Activated naive CD8-positive, alpha-beta T cell (primary cell): ENCODE data around the gene ZBTB46.
"Not testable (repeated sequence)": the region's sequence is repeated elsewhere in the genome, so short reads cannot be mapped to it uniquely, and the experiment has no call there.

Experiments
- H3K27ac Mint-ChIP-seq: one replicate; pipeline ENCODE4 v1.8.0; 2021; ENCODE audit warnings: mixed read lengths
- H3K27me3 Mint-ChIP-seq: one replicate; pipeline ENCODE4 v1.8.0; 2021; ENCODE audit warnings: mixed read lengths
- H3K36me3 Mint-ChIP-seq: one replicate; pipeline ENCODE4 v1.8.0; 2021; ENCODE audit warnings: mixed read lengths
- H3K4me1 Mint-ChIP-seq: one replicate; pipeline ENCODE4 v1.8.0; 2021; ENCODE audit warnings: low read depth, mixed read lengths
- H3K4me3 Mint-ChIP-seq: one replicate; pipeline ENCODE4 v1.8.0; 2021; ENCODE audit warnings: mild to moderate bottlenecking, mixed read lengths
- H3K9me3 Mint-ChIP-seq: one replicate; pipeline ENCODE4 v1.8.0; 2021; ENCODE audit warnings: low read depth, mixed read lengths

Gene ZBTB46, protein sequence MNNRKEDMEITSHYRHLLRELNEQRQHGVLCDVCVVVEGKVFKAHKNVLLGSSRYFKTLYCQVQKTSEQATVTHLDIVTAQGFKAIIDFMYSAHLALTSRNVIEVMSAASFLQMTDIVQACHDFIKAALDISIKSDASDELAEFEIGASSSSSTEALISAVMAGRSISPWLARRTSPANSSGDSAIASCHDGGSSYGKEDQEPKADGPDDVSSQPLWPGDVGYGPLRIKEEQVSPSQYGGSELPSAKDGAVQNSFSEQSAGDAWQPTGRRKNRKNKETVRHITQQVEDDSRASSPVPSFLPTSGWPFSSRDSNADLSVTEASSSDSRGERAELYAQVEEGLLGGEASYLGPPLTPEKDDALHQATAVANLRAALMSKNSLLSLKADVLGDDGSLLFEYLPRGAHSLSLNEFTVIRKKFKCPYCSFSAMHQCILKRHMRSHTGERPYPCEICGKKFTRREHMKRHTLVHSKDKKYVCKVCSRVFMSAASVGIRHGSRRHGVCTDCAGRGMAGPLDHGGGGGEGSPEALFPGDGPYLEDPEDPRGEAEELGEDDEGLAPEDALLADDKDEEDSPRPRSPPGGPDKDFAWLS

DNA sequence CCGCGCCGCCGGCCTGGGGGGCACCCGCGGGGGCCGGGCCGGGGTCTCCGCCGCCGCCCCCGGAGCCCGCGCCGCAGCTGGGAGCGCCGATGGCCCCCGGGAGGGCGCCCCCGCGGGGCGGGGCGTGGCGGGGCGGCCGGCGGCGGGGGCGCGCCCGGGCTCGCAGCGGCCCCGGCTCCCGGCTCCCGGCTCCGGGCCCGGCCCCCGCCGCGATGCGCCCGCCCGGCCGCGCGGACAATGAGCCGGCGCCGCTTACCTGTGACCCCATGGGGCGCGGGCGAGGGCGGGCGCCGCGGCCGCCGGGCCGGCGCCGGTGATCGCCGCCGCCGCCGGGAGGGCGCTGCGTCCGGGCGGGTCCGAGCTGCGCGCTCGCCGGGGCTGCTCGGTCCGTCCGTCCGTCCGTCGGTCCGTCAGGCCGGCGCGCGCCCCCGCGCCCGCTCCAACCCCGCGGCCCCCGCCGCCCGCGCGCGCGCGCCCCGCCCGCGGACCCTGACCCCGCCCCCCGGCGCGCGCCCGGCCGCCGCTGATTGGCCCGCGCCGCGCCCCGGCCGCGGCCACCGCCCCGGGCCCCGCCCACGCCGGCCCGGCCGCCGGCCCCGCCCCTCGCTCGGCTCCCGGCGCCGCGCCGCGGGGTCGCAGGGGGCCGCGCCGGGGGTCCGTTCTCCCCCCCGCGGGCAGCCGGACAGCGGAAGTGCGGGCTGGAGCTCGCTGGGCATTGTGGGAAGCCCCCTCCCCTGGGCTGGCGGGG, at the start of gene ZBTB46:
Gene ZBTB46, minus strand, starts transcription at position 424 of the 748 bp plus-strand sequence. CDS start 40,507 bp downstream, outside the sequence.
- no peak within 1 kb of the TSS for H3K27ac Mint-ChIP-seq
- H3K27me3 Mint-ChIP-seq, result peaks cover 19% of the 10 kb centered on the region
- no peaks in the 10 kb centered on the region for H3K9me3 Mint-ChIP-seq
- peak within 1 kb of the TSS; percentile 91 for H3K4me3 Mint-ChIP-seq
- peaks cover 9% of the 10 kb centered on the region for H3K4me1 Mint-ChIP-seq
- peaks cover 2% of the 10 kb centered on the region for H3K36me3 Mint-ChIP-seq

DNA sequence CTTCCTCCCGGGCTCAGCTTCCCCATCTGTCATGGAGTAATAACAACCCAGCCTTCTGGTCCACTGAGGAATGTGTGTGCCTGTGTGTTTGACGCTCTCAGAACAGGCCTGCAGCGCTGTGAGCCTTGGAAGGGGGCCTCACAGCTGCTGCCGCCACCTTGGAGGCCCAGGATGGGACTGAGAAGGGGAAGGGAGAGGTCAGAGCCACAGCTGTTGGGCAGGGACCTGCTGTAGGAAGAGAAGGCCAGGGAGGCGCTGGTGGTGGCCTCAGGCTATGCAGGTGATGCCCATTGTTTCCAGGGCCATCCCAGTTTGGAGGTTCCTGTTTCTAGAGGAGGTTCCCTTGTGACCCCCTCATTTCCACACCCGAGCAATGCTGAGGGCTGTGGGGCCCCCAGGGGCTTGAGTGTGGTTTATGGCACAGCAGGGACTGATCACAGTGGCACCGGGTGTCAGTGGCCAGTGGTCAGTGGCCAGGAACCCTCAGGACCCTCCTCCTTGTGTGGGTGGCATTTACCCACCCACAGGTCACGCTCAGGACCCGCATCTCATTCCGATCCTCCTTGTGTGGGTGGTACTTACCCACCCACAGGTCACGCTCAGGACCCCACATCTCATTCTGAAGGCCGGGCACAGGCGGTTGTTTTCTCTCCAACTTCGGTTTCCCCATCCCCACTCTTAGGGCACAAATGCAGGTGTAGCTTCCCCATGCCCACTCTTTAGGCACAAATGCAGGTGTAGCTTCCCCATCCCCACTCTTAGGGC, 48.0 kb upstream of the ZBTB46 start:
- Mint-ChIP-seq H3K36me3 (peaks cover 3% of the 10 kb centered on the region), H3K27me3 (no peaks in the 10 kb centered on the region), H3K27ac (no peak overlapping the region), H3K4me3 (no peak overlapping the region), H3K4me1 (peaks cover 1% of the 10 kb centered on the region), H3K9me3 (no peaks in the 10 kb centered on the region)

DNA sequence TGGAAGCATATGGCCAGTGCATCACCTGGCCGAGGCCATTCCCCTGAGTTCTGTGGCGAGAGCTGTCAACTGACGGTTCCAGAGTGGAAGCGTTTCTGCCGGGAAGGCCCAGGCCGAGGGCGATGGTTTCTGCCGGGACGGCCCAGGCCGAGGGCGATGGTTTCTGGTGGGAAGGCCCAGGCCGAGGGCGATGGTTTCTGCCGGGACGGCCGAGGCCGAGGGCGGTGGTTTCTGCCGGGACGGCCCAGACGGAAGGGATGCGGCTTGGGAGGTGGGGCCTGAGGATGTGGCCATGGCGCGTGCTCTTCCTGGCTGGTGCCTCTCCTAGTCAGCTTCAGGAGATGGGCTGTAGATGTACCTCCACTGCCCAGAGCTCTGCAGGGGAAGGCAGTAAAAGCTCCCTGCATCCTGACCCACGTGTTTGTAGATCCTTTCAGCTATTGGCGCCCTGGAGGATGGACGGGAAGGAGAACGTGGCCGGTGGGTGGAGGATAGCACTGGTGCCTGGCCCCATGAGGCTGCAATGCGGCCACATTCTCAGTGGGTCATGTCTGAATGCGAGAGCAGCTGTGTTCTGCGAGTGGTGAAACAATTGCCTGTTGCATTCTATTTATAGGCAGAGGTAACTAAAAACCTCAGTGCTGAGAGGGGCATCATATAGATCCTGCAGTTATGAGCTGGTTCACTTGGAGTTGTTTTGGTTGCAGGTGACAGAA, 46.8 kb upstream of the ZBTB46 start:
- peaks cover 6% of the 10 kb centered on the region for H3K4me1 Mint-ChIP-seq
- no peaks in the 10 kb centered on the region for H3K9me3 Mint-ChIP-seq
- H3K36me3 Mint-ChIP-seq, result peaks cover 6% of the 10 kb centered on the region
- no peak overlapping the region for H3K27ac Mint-ChIP-seq
- no peak overlapping the region for H3K4me3 Mint-ChIP-seq
- H3K27me3 Mint-ChIP-seq, result no peaks in the 10 kb centered on the region

DNA sequence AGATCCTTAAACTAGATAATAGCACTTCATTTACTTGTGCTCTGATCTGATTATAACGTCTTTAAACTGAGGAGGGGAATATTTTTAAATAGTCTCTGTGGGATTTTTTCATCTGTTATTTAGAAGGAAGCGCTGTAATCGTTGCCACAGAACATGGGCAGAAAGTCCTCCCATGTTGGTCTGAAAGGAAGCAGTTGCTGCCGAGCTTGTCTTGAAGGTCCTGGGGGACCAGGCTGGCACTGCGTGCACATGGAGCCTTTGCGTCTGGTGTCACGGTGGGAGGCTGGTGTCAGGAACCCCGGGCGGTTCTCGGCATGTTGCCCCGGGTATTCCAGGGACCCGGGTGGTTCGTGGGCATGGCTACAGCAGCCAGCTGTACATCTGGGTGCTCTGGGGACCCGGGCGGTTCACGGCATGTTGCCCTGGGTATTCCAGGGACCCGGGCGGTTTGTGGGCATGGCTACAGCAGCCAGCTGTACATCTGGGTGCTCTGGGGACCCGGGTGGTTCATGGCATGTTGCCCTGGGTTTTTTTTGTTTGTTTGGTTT, 45.5 kb upstream of the ZBTB46 start:
- H3K36me3 Mint-ChIP-seq, result peaks cover 6% of the 10 kb centered on the region
- H3K27me3 Mint-ChIP-seq, result no peaks in the 10 kb centered on the region
- H3K9me3 Mint-ChIP-seq, result no peaks in the 10 kb centered on the region
- peaks cover 6% of the 10 kb centered on the region for H3K4me1 Mint-ChIP-seq
- H3K4me3 Mint-ChIP-seq, result no peak overlapping the region
- no peak overlapping the region for H3K27ac Mint-ChIP-seq

DNA sequence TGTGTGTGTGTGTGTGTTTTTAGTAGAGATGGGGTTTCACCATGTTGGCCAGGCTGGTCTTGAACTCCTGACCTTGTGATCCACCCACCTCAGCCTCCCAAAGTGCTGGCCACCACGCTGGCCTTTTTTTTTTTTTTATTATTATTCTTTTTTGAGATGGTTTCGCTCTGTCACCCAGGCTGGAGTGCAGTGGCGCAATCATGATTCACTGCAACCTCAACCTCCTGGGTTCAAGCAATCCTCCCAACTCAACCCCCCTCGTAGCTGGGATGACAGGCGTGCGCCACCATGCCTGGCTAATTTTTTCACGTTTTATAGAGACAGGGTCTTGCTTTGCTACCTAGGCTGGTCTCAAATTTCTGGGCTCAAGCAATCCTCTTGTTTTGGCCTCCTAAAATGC, 43.2 kb upstream of the ZBTB46 start:
- not testable (repeated sequence) for H3K27ac Mint-ChIP-seq, H3K4me1 Mint-ChIP-seq, H3K9me3 Mint-ChIP-seq, H3K36me3 Mint-ChIP-seq, H3K27me3 Mint-ChIP-seq, H3K4me3 Mint-ChIP-seq

DNA sequence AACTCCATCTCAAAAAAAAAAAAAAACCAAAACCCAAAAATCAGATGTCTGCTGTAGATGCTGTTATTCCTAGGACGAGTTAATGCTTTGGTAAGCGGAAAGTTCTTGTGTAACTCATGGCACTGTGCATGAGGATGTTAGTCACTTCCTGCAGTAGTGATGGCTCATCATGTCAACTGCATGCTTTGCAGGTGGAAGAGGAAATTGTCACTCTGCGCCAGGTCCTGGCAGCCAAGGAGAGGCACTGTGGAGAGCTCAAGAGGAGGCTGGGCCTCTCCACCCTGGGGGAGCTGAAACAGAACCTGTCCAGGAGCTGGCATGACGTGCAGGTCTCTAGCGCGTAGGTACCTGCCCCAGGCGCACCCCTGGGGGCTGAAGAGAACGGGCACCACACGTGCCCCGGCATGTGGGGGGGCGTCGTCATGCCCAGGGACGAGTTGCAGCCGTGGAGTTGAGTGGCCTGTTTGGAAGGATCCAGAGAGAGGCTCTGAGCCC, 42.5 kb upstream of the ZBTB46 start:
- Mint-ChIP-seq H3K36me3 (peaks cover 6% of the 10 kb centered on the region), H3K27ac (peak overlapping the region; percentile 41), H3K9me3 (no peaks in the 10 kb centered on the region), H3K4me3 (peak overlapping the region; percentile 27), H3K4me1 (peaks cover 6% of the 10 kb centered on the region), H3K27me3 (no peaks in the 10 kb centered on the region)

DNA sequence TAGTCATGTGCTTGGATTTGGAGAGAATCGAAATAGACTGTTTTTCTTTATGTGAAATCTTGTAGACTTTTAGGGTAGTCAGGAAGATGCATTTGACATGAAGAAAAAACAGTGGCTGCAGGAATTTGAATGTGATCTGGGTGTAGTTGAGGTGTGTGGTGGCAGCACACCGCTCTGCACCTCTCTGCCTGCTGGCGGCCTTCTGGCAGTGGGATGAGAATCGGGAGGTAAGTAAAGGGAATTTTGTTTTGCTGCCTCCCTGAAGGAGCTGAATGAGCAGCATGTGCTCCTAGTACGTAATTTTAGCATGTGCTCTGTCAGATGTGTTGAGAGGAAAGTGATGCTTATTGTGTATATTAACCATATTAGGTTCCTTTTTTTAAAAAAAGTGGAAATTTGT, 37.2 kb upstream of the ZBTB46 start:
- H3K27me3 Mint-ChIP-seq, result no peaks in the 10 kb centered on the region
- peaks cover 3% of the 10 kb centered on the region for H3K36me3 Mint-ChIP-seq
- peaks cover 22% of the 10 kb centered on the region for H3K4me1 Mint-ChIP-seq
- H3K9me3 Mint-ChIP-seq, result no peaks in the 10 kb centered on the region
- H3K27ac Mint-ChIP-seq, result no peak overlapping the region
- H3K4me3 Mint-ChIP-seq, result peak overlapping the region; percentile 32

DNA sequence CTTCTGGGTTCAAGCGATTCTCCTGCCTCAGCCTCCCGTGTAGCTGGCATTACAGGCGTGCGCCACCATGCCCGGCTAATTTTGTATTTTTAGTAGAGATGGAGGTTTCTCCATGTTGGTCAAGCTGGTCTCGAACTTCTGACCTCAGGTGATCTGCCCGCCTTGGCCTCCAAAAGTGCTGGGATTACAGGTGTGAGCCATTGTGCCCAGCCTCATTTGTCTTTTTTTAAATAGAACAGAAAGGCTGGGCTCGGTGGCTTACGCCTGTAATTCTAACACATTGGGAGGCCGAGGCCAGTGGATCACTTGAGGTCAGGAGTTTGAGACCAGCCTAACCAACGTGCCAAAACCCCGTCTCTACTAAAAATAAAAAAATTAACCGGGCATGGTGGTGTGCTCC, 36.0 kb upstream of the ZBTB46 start:
- Mint-ChIP-seq H3K4me1 (peaks cover 24% of the 10 kb centered on the region), H3K4me3 (peak overlapping the region; percentile 49)
- H3K9me3 Mint-ChIP-seq, H3K27ac Mint-ChIP-seq, H3K27me3 Mint-ChIP-seq, H3K36me3 Mint-ChIP-seq: not testable (repeated sequence)

DNA sequence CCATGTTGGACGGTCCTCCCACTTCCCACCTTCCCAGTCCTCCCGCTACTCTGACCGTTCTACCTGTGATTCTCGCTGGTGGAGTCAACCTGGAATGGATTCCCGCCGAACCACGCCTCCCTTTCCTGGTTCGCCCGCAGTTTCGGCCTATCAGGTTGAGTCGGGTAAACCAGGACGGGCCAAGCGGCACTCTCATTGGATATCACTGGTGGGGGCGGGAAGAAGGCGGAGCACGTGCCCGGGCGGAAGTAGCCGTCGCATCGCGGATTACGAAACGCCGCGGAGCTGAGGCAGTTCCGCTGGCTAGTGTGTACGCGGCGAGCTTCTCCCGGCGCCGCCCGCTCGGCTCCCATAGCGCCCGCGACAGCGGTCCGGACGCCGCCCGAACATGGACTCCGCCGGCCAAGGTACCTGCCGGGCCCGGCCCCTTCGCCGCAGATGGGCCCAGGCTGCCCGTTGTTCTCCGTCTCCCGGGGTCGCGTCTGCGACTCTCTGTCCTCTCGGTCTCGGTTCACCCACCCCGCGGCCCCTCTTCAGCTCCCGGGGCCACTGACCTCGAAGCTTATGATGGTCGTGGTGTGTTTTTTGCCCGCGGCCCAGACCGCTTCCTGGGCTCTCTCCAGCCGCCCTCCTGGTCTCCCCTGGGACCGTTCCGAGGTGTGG, 34.0 kb upstream of the ZBTB46 start, which contains the start of gene TPD52L2:
Gene TPD52L2, plus strand, starts transcription at position 293 of the 663 bp plus-strand sequence. Its CDS starts 96 bp downstream, at position 389.
- Mint-ChIP-seq H3K27ac (peak within 1 kb of the TSS; percentile 97), H3K4me1 (peaks cover 24% of the 10 kb centered on the region)

DNA sequence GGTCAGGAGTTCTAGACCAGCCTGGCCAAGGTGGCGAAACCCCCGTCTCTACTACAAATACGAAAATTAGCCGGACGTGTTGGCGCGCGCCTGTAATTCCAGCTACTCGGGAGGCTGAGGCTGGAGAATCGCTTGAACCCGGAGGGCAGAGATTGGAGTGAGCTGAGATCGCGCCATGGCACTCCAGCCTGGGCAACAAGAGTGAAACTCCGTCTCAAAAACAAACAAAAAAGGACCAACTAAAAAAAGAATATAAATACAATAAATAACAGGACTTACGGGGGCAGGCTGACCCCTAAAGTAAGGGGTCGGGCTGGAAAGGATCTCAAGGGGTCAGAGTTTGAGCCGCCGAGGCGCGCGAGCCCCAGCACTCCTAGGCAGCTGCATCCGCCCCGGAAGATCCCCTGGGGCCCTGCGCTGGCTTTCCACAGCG, 33.5 kb upstream of the ZBTB46 start:
- Mint-ChIP-seq H3K9me3 (no peaks in the 10 kb centered on the region), H3K36me3 (peaks cover 3% of the 10 kb centered on the region), H3K4me1 (peaks cover 25% of the 10 kb centered on the region), H3K4me3 (peak overlapping the region; percentile 93), H3K27ac (peak overlapping the region; percentile 97), H3K27me3 (no peaks in the 10 kb centered on the region)

More for the DNA sequence above, 34.0 kb upstream of the ZBTB46 start, which contains the start of gene TPD52L2:
- Mint-ChIP-seq H3K4me3 (peak within 1 kb of the TSS; percentile 93), H3K9me3 (no peaks in the 10 kb centered on the region), H3K36me3 (peaks cover 3% of the 10 kb centered on the region), H3K27me3 (no peaks in the 10 kb centered on the region)

DNA sequence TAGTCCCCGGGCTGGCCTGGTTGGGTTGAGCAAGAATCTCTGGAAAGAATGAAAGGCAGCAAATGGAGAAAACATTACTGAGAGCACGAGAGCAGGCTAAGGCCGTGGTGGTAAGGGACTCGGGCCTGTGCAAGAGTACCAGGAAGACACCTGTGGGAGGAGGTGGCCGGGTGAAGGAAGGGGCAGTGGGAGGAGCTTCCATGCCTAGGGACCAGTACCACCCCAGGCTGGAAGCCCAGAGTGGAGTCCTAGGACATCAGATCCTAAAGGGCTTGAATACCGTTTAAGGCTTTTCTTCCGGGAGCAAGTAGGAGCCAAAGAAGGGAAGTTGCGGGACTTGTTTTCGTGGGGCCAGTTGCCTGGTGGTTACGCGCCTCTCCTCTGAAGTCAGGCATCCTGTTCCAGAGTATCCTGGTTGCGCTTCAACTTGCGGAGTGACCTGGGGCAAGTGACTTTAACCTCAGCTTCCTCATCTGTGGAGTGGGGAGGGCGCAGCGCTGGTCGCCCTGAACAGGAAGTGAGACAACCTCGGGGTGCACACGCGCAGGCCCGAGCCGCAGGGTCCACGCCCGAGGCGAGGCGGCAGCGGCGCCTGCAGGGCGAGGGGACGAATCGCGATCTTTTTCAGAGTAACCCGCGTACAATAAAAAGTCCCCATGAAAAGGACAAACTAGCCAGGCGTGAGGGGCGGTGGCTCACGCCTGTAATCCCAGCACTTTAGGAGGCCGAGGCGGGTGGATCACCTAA, 32.9 kb upstream of the ZBTB46 start:
- H3K27ac Mint-ChIP-seq, result peak overlapping the region; percentile 97
- peaks cover 29% of the 10 kb centered on the region for H3K4me1 Mint-ChIP-seq
- peak overlapping the region; percentile 93 for H3K4me3 Mint-ChIP-seq
- no peaks in the 10 kb centered on the region for H3K27me3 Mint-ChIP-seq
- H3K9me3 Mint-ChIP-seq, result no peaks in the 10 kb centered on the region
- peaks cover 3% of the 10 kb centered on the region for H3K36me3 Mint-ChIP-seq

DNA sequence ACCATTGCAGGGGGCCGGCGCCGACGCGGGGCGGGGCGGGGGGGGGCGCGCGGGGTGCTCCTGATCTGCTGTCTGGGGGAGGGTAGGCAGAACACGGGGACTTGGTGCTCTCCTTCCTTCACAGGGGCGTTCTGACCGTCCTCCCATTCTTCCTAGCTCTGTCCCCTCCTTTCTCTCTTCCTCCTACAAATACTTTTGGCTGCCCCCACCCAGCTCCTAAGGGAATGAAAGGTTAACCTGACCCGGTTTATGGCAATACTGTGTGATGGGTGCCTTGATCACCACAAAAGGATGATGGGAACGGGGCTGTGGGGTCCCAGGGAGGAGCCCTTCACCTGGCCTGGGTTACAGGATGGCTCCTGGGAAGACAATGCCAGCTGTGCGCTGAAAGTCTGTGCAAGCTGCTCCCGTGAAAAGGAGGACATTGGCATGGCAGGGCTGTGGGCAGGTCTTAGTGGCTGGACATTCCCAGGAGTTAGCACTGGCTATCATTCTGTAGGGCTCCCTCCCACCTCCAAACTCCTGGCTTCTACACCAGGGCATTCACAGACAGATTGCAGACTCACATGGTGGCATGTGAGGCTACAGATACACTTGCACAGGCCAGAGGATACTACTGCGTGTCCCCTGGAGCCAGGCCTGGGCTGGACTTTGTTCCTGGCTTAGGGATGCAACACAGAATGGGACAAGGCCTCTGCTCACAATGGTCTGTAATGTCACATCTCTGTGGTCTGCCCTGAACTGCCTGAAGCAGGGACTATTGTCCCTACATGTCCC, 32.1 kb upstream of the ZBTB46 start:
- Mint-ChIP-seq H3K4me3 (peak overlapping the region; percentile 93), H3K27ac (peak overlapping the region; percentile 97), H3K27me3 (no peaks in the 10 kb centered on the region), H3K9me3 (no peaks in the 10 kb centered on the region), H3K4me1 (peaks cover 34% of the 10 kb centered on the region), H3K36me3 (peaks cover under 1% of the 10 kb centered on the region)
